DOHH2 (cell line): ENCODE results near the gene OR2G3.

Source experiments
- H3F3A ChIP-seq: fragments of 200-600 bp; sonication (generic), shearing (Covaris generic); 2 replicates; pipeline ENCODE4 v1.6.0; 2016; ENCODE audit warnings: antibody characterized with exemption, mild to moderate bottlenecking; ENCODE audit not compliant: control insufficient read depth, insufficient read depth
- H3K27ac ChIP-seq: fragments of 200-600 bp; sonication (generic); 2 replicates; pipeline ENCODE4 v1.5.1; 2014; ENCODE audit warnings: low read depth, mild to moderate bottlenecking, low read length, moderate library complexity
- H3K27me3 ChIP-seq: fragments of 200-600 bp; sonication (generic); 2 replicates; pipeline ENCODE4 v1.6.1; 2014; ENCODE audit warnings: mild to moderate bottlenecking, low read length, mixed read lengths; ENCODE audit not compliant: control insufficient read depth
- H3K36me3 ChIP-seq: fragments of 200-600 bp; sonication (generic); 2 replicates; pipeline ENCODE4 v1.6.1; 2014; ENCODE audit warnings: mild to moderate bottlenecking, low read length, moderate library complexity, mixed read lengths; ENCODE audit not compliant: control insufficient read depth
- H3K4me1 ChIP-seq: fragments of 200-600 bp; sonication (generic); 2 replicates; pipeline ENCODE4 v1.6.1; 2014; ENCODE audit warnings: mild to moderate bottlenecking, low read length, mixed read lengths; ENCODE audit not compliant: control insufficient read depth
- H3K4me2 ChIP-seq: fragments of 200-600 bp; sonication (generic); 2 replicates; pipeline ENCODE4 v1.6.0; 2014; ENCODE audit warnings: mild to moderate bottlenecking, low read length, moderate library complexity
- H3K4me3 ChIP-seq: fragments of 200-600 bp; sonication (generic); 2 replicates; pipeline ENCODE4 v1.5.1; 2014; ENCODE audit warnings: mild to moderate bottlenecking, low read length, mixed read lengths
- H3K79me2 ChIP-seq: fragments of 200-600 bp; sonication (generic); 2 replicates; pipeline ENCODE4 v1.6.1; 2014; ENCODE audit warnings: mild to moderate bottlenecking, low read length, mixed read lengths; ENCODE audit not compliant: control insufficient read depth
- H3K9me2 ChIP-seq: fragments of 200-600 bp; sonication (generic); replicated peaks from 2 replicates; pipeline ENCODE4 v1.6.1; 2014; ENCODE audit warnings: mild to moderate bottlenecking, low read length, mixed read lengths; ENCODE audit not compliant: control insufficient read depth
- H3K9me3 ChIP-seq: fragments of 200-600 bp; sonication (generic); 2 replicates; pipeline ENCODE4 v1.6.1; 2014; ENCODE audit warnings: antibody characterized with exemption, low read length, mixed read lengths; ENCODE audit not compliant: control insufficient read depth, insufficient read depth
- H4K20me1 ChIP-seq: fragments of 200-600 bp; sonication (generic); 2 replicates; pipeline ENCODE4 v1.6.0; 2014; ENCODE audit warnings: low read depth, mild to moderate bottlenecking, antibody characterized with exemption, low read length, moderate library complexity; ENCODE audit not compliant: control insufficient read depth, insufficient read depth
- EZH2phosphoT487 ChIP-seq: fragments of 200-600 bp; sonication (generic); IDR thresholded peaks from 2 replicates; pipeline ENCODE4 v1.6.1; 2017; ENCODE audit warnings: borderline replicate concordance, mild to moderate bottlenecking, antibody characterized with exemption, low read length, moderate library complexity, mixed read lengths
- TF ChIP-seq, protein P1 (sequence below): fragments of 200-600 bp; sonication (generic); IDR thresholded peaks from one replicate; pipeline ENCODE4 v1.5.1; 2014; ENCODE audit warnings: antibody characterized with exemption, mild to moderate bottlenecking, low read depth, low read length; ENCODE audit not compliant: poor library complexity, severe bottlenecking

Gene OR2G3

DNA sequence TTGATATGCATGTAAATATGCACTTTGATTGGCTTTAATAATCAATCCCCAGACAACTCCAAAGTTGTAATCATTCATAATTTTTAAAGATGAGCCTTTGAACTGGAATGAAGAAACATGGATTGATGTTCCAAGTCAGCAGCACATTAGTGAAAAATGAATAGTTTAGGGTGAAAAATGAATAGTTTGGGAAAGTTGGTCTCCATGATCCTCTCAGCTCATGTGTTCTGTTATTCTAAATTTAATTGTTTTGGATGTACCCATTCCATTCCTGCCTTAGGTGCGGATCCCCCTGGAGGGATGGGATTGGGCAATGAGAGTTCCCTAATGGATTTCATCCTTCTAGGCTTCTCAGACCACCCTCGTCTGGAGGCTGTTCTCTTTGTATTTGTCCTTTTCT is at the start of gene OR2G3:
Gene OR2G3, plus strand, starts transcription at position 301 of the 400 bp plus-strand sequence. Its CDS starts 0 bp downstream, at position 301.
- Histone ChIP-seq H3K9me3 (no peaks in the 10 kb centered on the region), H3K4me2 (no peak within 1 kb of the TSS), H3K9me2 (no peaks in the 10 kb centered on the region), H3K27me3 (no peaks in the 10 kb centered on the region), H3K4me1 (no peaks in the 10 kb centered on the region), H3K27ac (no peak within 1 kb of the TSS), H3K79me2 (no peaks in the 10 kb centered on the region), H3K4me3 (no peak within 1 kb of the TSS), H3K36me3 (no peaks in the 10 kb centered on the region), H4K20me1 (no peaks in the 10 kb centered on the region), H3F3A (no peaks in the 10 kb centered on the region)
- TF ChIP-seq, protein P1, sequence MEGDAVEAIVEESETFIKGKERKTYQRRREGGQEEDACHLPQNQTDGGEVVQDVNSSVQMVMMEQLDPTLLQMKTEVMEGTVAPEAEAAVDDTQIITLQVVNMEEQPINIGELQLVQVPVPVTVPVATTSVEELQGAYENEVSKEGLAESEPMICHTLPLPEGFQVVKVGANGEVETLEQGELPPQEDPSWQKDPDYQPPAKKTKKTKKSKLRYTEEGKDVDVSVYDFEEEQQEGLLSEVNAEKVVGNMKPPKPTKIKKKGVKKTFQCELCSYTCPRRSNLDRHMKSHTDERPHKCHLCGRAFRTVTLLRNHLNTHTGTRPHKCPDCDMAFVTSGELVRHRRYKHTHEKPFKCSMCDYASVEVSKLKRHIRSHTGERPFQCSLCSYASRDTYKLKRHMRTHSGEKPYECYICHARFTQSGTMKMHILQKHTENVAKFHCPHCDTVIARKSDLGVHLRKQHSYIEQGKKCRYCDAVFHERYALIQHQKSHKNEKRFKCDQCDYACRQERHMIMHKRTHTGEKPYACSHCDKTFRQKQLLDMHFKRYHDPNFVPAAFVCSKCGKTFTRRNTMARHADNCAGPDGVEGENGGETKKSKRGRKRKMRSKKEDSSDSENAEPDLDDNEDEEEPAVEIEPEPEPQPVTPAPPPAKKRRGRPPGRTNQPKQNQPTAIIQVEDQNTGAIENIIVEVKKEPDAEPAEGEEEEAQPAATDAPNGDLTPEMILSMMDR: no peak
- TF ChIP-seq EZH2phosphoT487: no peak

DNA sequence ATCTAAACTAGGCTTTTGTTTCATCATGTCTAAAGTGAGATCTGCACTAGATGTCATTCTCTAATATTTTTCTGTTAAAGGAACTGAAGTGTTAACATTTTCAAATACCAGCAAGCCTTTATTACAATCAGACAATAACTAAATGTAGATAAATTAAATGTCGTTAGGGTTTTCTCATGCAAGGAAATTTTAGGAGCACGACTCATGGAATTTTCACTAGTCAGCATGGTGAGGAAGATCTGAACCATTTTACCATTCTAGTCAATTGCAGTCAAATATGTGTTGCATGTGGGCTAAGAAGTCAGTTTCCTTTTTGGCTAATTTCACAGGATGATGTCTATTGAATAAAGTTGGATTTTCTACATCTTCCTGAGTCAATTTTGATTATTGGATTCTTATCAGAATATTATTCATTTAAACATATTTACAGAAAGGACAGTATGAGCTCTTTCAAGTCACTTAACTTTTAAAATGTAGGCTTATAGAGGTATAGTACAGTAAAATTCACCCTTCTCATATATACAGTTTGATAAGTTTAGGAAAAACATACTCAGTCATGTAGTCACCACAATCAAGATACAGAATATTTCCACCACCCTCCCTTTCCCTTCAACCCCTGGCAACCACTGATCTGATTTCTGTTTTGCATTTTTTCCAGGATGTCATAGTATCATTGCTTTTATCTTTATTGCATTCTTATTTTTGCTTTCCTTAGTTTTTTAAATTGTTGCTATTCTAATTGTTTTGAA is 47.3 kb upstream of the OR2G3 start:
- no peak for TF ChIP-seq EZH2phosphoT487
- TF ChIP-seq, protein P1: no peak
- H3K27ac ChIP-seq: no peak overlapping the region
- no peak overlapping the region for H3K4me3 ChIP-seq

DNA sequence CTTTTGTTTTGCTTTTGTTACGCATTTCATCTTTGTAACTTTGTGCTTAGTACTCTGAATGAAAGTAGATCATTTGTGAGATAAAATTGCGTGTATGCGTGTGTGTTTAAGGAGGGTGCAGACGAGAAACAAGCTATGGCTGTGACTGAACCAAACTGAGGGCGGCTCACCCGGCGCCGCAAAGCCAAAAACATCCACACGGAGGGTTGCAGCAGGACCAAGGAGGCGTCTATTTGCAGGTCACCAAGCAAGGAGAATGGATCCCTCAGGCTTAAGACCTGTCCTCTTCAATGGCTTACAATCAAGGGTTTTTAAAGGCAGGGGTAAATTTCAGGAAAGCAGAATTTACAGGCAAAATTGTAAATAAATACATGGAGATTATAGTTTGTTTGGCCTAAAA is 43.7 kb upstream of the OR2G3 start:
- Histone ChIP-seq H3K4me2 (no peak overlapping the region), H3K4me3 (no peak overlapping the region), H3F3A (no peaks in the 10 kb centered on the region), H3K9me3 (no peaks in the 10 kb centered on the region), H3K36me3 (no peaks in the 10 kb centered on the region), H3K27ac (no peak overlapping the region), H3K27me3 (no peaks in the 10 kb centered on the region), H3K9me2 (no peaks in the 10 kb centered on the region), H3K79me2 (no peaks in the 10 kb centered on the region), H3K4me1 (no peaks in the 10 kb centered on the region), H4K20me1 (no peaks in the 10 kb centered on the region)
- TF ChIP-seq, protein P1: no peak
- no peak for TF ChIP-seq EZH2phosphoT487

More for the DNA sequence above, 47.3 kb upstream of the OR2G3 start:
- H3K4me2 ChIP-seq: no peak overlapping the region
- no peaks in the 10 kb centered on the region for H3K9me3 ChIP-seq
- H3K79me2 ChIP-seq: no peaks in the 10 kb centered on the region
- no peaks in the 10 kb centered on the region for H4K20me1 ChIP-seq
- no peaks in the 10 kb centered on the region for H3K27me3 ChIP-seq
- H3K4me1 ChIP-seq: no peaks in the 10 kb centered on the region
- no peaks in the 10 kb centered on the region for H3K36me3 ChIP-seq
- no peaks in the 10 kb centered on the region for H3K9me2 ChIP-seq
- no peaks in the 10 kb centered on the region for H3F3A ChIP-seq
